GM18520 (cell line): ENCODE data around the gene KISS1R.
"Not testable (repeated sequence)": the region's sequence is repeated elsewhere in the genome, so short reads cannot be mapped to it uniquely, and the experiment has no call there.

Experiments used
- ATAC-seq: cut with Tn5 transposase; IDR thresholded peaks from one replicate; pipeline ENCODE4 v1.9.1; 2021; ENCODE audit not compliant: unreplicated experiment

Gene KISS1R

GRCh38 chr19:917323-918151 lies at the start of gene KISS1R:
TSS of gene KISS1R (plus strand) at chr19:917333. CDS start at chr19:917503, 170 bp downstream.
- no peak for ATAC-seq

- ATAC-seq = no peak
Observed at GRCh38 chr19:867855-868457, 49.2 kb upstream of the KISS1R start.

DNA sequence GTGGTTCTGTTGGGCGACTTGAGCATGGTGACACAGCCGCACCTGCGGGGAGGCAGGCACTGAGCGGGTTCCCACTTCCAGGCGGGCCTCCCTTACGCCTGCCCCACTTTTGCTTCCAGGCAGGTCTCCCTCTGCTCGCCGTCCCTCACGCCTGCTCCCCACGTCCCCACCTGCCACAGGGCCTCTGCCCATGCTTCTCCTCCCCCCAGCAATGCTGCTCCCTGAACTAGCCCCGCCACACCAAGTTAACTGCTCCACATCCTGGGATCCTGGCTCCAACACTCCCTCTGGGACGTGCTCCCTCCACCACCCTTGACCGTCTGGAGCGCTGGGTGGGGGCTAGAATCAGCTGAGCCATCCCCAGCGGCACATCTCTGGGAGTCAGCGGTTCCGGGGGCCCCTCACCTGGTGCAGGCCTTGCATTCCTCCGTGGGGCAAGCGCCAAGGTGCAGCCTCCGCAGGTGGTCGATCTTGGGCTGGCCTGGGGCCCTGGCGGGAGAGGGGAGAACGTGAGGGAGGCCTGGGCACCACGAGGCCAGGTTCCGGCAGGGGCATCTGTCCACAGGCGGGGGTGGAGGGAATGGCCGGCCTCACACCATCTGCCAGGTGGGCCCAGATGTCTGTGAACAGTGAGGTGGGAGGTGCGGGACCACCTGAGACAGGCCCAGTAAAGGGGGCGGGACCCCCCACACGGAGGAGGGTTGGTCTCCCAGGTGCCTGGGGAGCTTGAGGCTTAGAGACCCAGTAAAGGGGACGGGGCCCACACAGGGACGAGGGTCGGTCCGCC lies 48.5 kb upstream of the KISS1R start:
- no peak for ATAC-seq

DNA sequence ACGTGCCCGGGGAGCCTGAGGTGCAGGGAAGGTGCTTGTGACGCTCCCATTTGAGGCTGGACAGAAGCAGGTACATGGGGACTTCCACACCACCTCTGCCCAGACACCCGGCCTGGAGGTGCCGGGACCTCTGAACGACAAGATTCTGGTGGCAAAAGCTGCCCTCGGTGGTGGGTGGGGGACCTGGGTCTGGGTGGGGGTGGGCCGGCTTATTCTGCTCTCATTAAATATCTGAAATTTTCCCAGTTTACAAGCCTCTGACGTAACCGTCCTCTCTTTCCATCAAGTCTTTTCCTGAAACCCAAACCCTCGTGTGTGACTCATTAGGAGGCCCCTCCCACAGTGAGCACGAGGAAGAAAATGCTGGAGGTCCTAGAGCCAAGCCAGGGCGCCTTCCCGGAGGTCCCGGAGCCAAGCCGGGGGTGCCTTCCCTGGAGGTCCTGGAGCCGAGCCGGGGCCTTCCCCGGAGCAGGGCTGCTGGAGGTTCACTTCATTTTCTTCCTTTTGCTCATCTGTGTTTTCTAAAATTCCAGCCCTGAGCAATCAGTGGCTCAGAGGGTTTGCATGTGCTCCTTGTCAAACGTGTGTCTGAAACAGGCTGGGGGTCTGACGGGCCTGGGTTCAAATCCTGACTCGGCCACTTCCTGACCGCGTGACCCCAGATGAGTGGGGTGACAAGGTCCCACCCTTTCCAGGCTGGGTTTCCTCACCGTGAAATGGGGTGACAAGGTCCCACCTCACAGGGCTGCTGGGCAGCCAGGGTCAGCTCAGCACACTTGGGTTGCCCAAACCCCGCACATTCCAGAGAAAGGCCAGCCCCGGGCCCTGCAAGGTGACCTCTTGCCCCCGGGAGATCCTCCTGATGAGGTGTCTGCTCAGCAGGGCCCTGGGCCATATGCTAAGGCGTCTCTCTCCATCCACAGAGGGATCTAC lies 47.6 kb upstream of the KISS1R start:
- no peak for ATAC-seq

DNA sequence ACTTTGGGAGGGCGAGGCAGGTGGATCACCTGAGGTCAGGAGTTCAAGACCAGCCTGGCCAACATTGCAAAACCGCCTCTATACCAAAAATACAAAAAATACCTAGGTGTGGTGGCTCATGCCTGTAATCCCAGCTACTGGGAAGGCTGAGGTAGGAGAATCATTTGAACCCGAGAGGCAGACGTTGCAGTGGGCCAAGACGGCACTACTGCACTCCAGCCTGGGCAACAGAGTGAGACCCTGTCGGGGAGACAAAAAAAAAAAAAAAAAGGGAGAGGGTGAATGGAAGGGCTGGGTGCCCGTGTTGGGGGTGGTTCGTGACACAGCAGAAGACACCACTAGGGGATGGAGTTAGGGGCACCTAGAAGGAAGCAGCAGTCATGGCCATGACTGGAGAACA lies 46.8 kb upstream of the KISS1R start:
- no peak for ATAC-seq

GRCh38 chr19:870963-871401 lies 46.2 kb upstream of the KISS1R start:
- ATAC-seq = no peak

- no peak for ATAC-seq
Observed at GRCh38 chr19:871446-872265, 45.5 kb upstream of the KISS1R start.

DNA sequence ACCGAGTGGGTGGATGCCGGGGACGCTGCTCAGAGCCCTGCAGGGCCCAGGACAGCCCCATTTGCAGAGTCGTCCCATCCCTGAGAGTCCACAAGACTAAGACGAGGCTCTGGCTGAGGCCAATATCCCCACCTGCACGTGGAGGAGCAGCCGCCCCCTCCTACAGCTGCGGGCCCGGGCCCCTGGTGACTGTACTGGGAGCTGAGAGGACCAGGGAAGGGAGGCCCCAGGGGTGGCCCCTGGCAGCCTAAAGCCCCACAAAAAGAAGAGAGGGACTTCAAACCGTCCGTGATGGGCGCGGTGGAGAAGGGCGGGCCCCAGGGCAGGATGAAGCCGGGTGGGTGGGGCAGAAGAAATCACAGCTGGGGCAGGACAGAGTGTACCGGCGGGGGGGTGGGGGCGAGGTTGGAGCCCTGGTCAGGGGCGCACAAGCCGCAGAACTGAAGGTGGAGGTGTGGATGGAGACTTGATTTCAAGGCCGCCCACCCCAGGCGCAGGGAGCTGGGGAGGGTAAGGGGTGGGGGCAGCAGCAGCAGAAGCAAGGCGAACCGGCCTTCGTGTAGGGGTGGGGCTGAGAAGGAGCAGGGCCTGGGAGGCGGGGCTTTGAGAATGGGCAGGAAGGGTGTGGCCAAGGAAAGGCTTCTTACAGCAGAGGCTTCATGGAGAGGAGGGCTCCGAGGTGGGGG lies 44.7 kb upstream of the KISS1R start:
- no peak for ATAC-seq

- no peak for ATAC-seq
Observed at GRCh38 chr19:873084-873483, 44.0 kb upstream of the KISS1R start.

- no peak for ATAC-seq
Observed at GRCh38 chr19:873561-874041, 43.5 kb upstream of the KISS1R start.

GRCh38 chr19:875265-875879 lies 41.8 kb upstream of the KISS1R start:
- no peak for ATAC-seq

DNA sequence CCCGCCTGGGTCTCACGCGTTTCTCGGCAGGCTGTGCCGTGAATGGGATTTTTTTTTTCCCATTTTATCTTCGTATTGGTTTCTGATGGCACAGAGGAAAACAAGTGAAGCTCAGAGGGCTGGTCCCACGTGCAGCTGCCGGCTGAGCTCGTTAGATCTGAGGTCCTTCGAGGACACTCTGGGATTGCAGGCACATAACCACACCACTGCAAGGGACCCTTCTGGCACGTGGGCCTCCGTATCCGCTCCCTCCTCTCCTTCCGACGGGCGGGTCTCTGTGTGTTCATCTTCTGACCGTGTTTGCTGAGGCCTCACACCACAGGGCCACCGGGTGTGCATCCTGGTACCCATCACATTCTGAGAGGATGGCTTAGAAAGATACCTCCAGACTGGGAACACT lies 41.0 kb upstream of the KISS1R start:
- no peak for ATAC-seq

- ATAC-seq = no peak
Observed at GRCh38 chr19:876780-877314, 40.3 kb upstream of the KISS1R start.

DNA sequence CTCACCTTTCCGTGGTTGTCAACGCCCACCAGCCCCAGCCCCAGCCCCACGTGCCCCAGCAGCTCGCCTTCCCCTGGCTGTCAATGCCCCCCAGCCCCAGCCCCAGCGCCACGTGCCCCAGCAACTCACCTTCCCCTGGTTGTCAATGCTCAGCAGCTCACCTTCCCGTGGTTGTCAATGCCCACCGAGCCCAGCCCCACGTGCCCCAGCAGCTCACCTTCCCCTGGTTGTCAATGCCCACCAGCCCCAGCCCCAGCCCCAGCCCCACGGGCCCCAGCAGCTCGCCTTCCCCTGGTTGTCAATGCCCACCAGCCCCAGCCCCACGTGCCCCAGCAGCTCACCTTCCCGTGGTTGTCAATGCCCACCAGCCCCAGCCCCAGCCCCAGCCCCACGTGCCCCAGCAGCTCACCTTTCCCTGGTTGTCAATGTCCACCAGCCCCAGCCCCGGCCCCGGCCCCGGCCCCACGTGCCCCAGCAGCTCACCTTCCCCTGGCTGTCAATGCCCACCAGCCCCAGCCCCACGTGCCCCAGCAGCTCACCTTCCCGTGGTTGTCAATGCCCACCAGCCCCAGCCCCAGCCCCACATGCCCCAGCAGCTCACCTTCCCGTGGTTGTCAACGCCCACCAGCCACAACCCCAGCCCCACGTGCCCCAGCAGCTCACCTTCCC lies 39.0 kb upstream of the KISS1R start:
- not testable (repeated sequence) for ATAC-seq

DNA sequence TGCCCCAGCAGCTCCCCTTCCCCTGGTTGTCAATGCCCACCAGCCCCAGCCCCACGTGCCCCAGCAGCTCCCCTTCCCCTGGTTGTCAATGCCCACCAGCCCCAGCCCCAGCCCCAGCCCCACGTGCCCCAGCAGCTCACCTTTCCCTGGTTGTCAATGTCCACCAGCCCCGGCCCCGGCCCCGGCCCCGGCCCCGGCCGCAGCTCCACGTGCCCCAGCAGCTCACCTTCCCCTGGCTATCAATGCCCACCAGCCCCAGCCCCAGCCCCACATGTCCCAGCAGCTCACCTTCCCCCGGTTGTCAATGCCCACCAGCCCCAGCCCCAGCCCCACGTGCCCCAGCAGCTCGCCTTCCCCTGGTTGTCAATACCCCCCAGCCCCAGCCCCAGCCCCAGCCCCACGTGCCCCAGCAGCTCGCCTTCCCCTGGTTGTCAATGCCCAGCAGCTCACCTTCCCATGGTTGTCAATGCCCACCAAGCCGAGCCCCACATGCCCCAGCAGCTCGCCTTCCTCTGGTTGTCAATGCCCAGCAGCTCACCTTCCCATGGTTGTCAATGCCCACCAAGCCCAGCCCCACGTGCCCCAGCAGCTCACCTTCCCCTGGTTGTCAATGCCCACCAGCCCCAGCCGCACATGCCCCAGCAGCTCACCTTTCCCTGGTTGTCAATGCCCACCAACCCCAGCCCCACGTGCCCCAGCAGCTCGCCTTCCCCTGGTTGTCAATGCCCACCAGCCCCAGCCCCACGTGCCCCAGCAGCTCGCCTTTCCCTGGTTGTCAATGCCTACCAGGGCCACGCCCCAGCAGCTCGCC lies 38.2 kb upstream of the KISS1R start:
- not testable (repeated sequence) for ATAC-seq

GRCh38 chr19:879711-880438 lies 37.3 kb upstream of the KISS1R start:
- ATAC-seq = no peak
